ENCODE data around the gene DNAJB6.
A peak's percentile ranks its signal among the peaks of the same experiment; 100 is the strongest.

The DNAJB6 gene

DNA sequence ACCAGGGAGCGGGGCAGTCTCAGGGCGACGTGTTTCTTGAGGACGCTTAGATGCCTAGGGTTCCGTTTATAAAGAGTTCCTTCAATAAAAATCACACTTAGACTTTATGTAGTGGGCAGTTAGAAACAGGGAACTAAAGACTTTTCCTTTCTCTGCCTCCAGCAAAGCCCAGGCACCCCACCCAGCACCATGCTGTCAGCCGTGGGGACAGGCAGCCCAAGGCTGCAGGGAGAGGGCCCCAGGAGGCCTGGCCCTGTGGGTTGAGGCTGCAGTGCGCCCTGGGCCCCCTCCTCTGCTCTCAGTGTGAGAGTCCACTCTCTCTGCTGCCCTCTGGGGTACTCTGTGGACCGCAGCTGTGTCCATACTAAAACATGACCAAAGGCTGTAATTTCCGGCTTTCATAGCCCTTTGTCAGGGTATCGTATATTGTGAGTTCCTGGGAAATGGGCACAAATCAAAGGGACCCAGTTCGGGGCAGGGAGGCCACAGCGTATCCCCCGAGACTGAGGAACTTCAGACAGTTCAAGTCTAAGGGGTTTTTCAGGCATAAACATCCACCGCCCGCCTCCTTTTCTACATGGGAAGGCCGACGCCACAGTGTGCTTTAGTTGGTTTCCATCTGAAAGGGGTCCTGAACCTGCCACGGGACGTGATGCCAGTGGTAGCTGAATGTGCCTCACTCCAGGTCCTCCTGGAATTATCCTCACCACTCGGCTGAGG is 59.7 kb downstream of the DNAJB6 start:
- no peak for DNase-seq

- no peak for DNase-seq
Measured at GRCh38 chr7:157397036-157397720, 60.4 kb downstream of the DNAJB6 start.

DNA sequence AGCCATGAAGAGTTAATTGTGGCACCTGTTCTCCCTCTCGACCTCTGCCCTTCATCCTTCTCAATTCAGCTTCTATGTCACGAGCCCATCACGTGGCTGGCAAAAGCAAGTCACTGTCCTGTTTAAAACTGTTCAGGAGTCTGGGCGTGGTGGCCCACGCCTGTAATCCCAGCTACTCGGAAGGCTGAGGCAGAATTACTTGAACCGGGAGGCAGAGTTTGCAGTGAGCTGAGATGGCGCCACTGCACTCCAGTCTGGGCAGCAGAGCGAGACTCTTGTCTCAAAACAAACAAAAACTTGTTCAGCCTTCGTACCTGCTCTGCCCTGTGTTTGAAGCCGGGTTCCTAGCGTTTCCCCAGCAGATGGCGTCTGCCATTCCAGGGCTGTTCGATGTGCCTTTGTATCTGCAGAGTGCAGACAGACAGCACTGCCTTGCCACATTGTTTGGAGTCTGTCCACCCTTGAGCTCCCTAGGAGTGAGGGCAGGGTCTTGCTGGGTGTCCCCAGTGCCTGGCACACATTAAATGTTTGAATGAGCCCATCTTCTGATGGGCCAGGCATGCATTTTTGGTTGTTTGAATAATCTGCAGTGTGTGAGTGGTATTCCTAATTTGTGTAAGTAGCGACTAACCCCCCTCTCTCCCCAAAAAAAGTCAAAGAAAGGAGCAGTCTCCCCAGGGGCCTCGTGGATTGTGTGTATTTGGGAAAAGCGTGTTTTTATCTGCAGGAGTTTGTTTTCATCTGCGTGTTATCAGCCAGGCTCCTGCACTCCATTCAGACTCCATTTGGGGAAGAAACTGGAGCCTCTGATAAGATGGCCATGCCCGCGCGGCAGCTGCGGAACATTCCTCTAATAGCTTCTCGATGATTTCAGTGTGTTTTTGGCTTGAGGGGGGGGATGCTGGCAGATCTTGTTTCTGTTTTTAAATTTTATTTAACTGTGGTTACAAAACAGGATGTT is 61.2 kb downstream of the DNAJB6 start:
- DNase-seq = no peak

GRCh38 chr7:157399086-157399687 is 62.4 kb downstream of the DNAJB6 start:
- DNase-seq = no peak

GRCh38 chr7:157400171-157400860 is 63.5 kb downstream of the DNAJB6 start:
- no peak for DNase-seq

- DNase-seq = no peak
Measured at GRCh38 chr7:157401567-157402387, 65.0 kb downstream of the DNAJB6 start.

- no peak for DNase-seq
Measured at GRCh38 chr7:157402388-157402703, 65.5 kb downstream of the DNAJB6 start.

DNA sequence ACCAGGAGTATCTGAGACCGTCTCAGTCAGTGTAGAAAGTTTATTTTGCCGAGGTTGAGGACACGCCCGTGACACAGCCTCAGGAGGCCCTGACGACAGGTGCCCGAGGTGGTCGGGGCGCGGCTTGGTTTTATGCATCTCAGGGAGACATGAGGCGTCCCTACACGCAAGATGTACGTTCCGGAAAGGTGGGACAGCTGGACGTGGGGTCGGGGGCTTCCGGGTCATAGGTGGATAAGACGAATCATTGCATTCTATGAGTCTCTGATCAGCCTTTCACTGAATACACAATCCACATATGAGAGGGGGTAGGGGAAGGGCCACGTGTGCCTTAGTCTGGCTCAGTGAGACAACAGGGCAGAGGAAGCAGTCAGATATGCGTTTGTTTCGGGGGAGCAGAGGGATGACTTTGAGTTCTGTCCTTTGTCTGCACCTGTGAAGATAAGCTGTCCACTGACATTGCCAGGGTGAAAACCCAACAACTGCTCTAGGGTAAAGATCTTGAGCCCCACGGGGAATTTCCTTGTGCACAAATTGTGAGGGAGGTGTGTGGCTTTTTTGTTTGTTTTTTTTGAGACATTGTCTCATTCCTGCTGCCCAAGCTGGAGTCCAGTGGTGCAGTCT is 66.2 kb downstream of the DNAJB6 start:
- DNase-seq = no peak

DNA sequence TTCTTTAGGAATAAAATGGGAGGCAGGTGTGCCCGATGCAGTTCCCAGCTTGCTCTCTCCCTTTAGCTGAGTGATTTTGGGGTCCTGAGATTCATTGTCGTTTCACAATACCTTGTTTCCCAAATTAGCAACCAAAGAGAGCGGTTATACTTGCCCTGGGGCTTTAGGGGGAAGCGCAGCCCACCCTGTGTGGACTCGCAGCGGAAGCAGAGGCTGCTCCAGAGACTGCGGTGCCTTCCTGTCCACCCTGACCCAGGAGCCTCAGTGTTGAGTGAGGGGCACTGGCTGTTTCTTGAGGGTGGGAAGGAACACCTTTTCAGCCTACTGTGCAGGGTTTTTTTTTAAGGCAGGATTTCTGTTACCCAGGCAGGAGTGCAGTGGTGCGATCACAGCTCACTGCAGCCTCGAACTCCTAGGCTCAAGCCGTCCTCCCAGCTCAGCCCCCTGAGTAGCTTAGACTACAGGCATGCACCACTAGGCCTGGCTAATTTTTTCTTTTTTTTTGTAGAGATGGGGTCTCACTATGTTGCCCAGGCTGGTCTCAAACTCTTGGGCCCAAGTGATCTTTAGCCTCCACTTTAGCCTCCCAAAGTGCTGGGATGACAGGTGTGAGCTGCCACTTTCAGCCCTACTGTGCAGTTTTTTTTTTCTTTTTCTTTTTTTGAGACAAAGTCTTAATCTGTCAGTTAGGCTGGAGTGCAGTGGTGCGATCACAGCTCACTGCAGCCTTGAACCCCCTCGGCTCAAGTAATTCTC is 67.0 kb downstream of the DNAJB6 start:
- no peak for DNase-seq

DNA sequence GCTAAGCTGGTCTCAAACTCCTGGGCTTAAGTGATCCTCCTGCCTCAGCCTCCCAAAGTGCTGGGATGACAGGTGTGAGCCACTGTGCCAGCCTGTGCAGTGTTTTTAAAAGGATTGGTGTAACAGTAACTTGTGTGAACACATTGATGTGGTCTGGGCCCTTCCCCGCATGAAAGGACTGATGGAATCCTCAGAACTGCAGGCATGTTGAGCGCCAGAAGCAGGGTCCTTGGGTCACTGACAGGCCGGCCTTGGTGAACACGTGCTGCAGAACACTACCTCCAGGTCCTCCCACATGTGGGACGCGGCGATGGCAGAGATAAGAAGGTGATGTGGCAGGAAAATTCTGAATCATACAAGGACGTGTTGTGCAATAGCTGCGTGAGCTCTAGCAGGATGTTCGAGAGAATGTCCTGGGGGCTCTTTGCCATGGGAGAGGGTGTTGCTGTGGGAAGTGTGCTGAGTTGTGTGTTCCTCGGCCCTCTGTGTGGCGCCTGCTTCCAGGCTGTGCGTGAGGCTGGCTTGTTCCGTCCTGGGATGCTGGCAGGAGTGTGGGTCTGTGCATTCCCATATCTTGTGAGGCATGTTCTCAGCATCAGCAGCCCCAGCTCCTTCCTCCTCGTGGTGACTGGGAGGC is 68.2 kb downstream of the DNAJB6 start:
- DNase-seq = no peak

GRCh38 chr7:157405501-157405900 is 68.7 kb downstream of the DNAJB6 start:
- no peak for DNase-seq

- peak in 1 of 14 donors; percentile 12 for DNase-seq
Measured at GRCh38 chr7:157405914-157406810, 69.4 kb downstream of the DNAJB6 start.

DNA sequence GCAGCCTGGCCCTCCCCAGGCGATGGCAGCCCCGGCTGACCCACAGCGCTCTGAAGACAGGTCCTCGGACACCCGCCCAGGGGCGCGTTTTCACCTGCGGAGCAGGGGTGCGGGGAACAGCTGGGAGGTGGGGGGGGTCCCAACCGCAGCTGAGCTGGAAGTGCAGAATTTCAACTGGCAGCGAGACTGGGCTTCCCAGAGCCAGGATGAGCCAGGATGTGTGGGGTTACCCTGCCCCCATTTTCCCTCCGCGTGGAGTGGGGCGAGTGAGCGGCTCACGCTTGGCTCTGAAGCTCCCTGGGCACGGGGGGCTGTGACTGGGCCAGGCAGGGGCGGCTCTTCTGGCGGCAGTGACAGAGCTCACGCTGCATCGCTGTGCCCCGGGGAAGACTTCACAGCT is 70.2 kb downstream of the DNAJB6 start:
- DNase-seq = no peak

DNA sequence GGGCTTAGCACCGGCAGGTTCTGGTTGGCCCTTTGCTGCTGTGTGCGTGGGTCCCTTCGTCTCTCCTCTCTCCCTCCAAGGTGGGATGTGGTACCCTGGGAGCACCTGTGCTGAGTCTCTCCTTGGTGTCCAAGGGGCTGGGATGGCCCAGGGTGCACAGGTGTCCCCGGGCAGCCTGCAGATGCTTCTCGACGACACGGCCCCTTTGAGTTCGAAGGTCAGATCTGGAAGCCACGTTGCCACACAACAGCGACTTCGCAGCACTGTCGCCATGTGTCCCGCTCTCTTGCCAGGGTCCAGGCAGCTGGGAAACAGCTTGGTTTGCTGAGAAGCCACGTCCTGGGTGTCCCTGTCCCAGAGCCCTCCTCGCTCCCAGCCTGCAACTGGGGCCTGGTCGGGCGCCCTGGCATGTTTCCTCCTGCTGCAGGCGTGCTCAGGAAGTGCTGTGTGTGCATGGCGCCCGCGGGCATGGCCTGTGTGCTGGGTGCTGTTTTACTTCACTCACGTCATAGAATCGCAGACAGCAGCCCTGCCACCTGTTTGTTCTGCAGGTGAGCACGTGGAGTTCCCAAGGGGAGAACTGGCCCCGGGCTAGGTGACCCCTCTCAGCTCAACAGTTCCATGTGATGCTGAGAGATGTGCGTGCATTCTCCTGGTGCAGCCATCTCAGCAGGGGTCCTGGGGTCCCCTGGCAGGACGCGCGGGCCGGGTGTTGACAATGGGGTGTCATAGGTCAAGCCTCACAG is 70.9 kb downstream of the DNAJB6 start:
- DNase-seq = no peak

DNA sequence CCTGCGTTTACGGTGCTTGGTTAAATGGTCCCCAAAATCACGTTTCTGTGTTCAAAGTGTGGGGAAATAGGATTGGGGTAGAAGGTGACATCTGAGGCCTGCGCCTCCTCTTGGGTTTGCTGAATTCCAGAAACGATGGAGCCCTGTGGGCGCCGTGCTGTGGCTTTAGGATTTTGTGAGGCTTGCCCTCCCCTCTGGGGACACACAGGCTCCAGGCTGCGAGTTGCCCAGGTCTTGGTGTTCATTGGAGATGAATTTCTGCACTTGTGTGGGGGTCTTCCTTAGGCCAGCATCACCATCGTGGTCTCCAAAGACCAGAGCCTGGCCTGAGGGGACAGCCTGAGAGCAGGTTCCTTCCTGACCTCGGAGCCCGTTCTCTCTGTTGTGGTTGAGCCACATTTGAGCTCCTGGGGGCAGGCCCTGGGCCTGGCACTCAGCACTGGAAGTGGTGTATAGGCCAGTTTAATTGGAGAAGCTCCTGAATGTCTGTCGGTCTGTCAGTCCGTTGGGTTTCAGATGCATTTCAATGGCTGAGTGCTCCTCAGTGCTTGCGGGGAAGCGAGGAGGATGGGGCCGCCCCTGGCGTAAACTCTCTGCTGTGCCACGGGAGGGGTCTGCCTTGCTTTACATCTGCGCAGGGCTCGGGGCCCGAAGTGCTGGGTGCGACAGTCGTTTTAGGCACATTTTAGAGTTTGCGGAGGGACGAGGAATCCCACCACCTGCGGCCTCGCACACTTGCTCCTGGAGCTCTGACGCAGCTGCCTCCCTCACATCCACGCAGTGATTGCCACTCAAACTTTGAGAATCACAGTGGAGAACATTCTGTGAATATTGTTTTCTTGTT is 71.7 kb downstream of the DNAJB6 start:
- DNase-seq = no peak

GRCh38 chr7:157409149-157409752 is 72.4 kb downstream of the DNAJB6 start:
- no peak for DNase-seq

Data from C1 segment of cervical spinal cord (tissue), 14 donors.